HCT116 (cell line): ENCODE data around the gene RPS13. TPM values are rescaled to one million over a fixed set of nuclear protein-coding genes. Genes with fewer than 3 reads are reported as not detected.

ENCODE experiments used
- ATAC-seq: fragments of 200-7000 bp; cut with Tn5 transposase; 2 replicates; pipeline ENCODE4 v1.9.1; 2020; ENCODE audit warnings: mild to moderate bottlenecking, moderate library complexity
- BruUV-seq: library from RNA; stranded (reverse); fragments of 400-500 nt; replicated peaks from 2 replicates; lab custom pipeline; 2021; lab: Mats Ljungman, UMichigan
- CTCF ChIA-PET: fragments of 300-600 bp; sonication (Branson Sonifier 250); formaldehyde crosslinking; loops from one replicate; lab custom pipeline; 2021; ENCODE audit warnings: antibody characterized with exemption; lab: Charles Lee
- POLR2A ChIA-PET: fragments of 300-600, 350-600 bp; sonication (Branson Sonifier 250); formaldehyde crosslinking; loops from one replicate; lab custom pipeline; 2021; ENCODE audit warnings: antibody characterized with exemption; lab: Charles Lee
- RAD21 ChIA-PET, 2 experiments: fragments of 300-600 bp; sonication (Branson Sonifier 250); formaldehyde crosslinking; loops; one replicate each; lab custom pipeline; 2023; ENCODE audit warnings: low total read pairs in 2 of 2; ENCODE audit not compliant: uncharacterized antibody in 2 of 2, unreplicated experiment in 2 of 2, low non-redundant PET in 1 of 2; lab: Charles Lee
- DNase-seq: peaks from one replicate; pipeline ENCODE4 v3.0.0-alpha.2; 2010; ENCODE audit warnings: low read depth, low spot score
- H2AFZ ChIP-seq: fragments of 200-600 bp; shearing (Covaris generic), sonication (generic); 2 replicates; pipeline ENCODE4 v1.6.1; 2017; ENCODE audit warnings: low read depth, mixed run types, mixed read lengths, antibody characterized with exemption, low read length; ENCODE audit not compliant: poor library complexity, severe bottlenecking
- H3K27ac ChIP-seq: 2 replicates; pipeline ENCODE4 v1.5.1; 2012; ENCODE audit warnings: low read depth, low read length
- H3K27me3 ChIP-seq: fragments of 200-600 bp; sonication (generic); 2 replicates; pipeline ENCODE4 v1.6.1; 2016; ENCODE audit warnings: mixed run types, low read length, mixed read lengths; ENCODE audit not compliant: insufficient read depth
- H3K36me3 ChIP-seq, 2 experiments: fragments of 200-500 bp in 1 of 2; fragments of 200-600 bp in 1 of 2; sonication (Bioruptor generic) in 1 of 2; sonication (generic) in 1 of 2; 2 replicates each; pipeline versions ENCODE4 v1.5.1 to v1.6.1; 2014 to 2016; ENCODE audit warnings: low read length in 2 of 2, inconsistent platforms in 1 of 2, mixed read lengths in 1 of 2, mixed run types in 1 of 2; ENCODE audit not compliant: insufficient read depth in 2 of 2, control insufficient read depth in 1 of 2
- H3K4me1 ChIP-seq, 2 experiments: fragments of 200-600 bp in 1 of 2; sonication (generic) in 1 of 2; 2 replicates each; pipeline versions ENCODE4 v1.5.1 to v1.6.1; 2012 to 2017; ENCODE audit warnings: low read length in 2 of 2, inconsistent platforms in 1 of 2, mild to moderate bottlenecking in 1 of 2, mixed read lengths in 1 of 2, mixed run types in 1 of 2, moderate library complexity in 1 of 2; ENCODE audit not compliant: insufficient read depth in 2 of 2, control insufficient read depth in 1 of 2
- H3K4me2 ChIP-seq: fragments of 200-600 bp; sonication (generic); 2 replicates; pipeline ENCODE4 v1.6.1; 2017; ENCODE audit warnings: mixed run types, low read length, mixed read lengths
- H3K4me3 ChIP-seq, 2 experiments: fragments of 200-600 bp in 1 of 2; sonication (generic) in 1 of 2; replicated peaks in 1 of 2; 2 replicates each; pipeline ENCODE4 v1.5.1; 2011 to 2016; ENCODE audit warnings: low read length in 2 of 2, control low read depth in 1 of 2, low read depth in 1 of 2, mild to moderate bottlenecking in 1 of 2, mixed read lengths in 1 of 2, mixed run types in 1 of 2
- H3K79me2 ChIP-seq: fragments of 200-600 bp; sonication (generic); 2 replicates; pipeline ENCODE4 v1.6.1; 2017; ENCODE audit warnings: mild to moderate bottlenecking, mixed run types, low read length, moderate library complexity, mixed read lengths; ENCODE audit not compliant: insufficient read depth
- H3K9ac ChIP-seq: fragments of 200-600 bp; sonication (generic); 2 replicates; pipeline ENCODE4 v1.6.1; 2016; ENCODE audit warnings: low read length, mixed read lengths
- H3K9me2 ChIP-seq: fragments of 200-600 bp; sonication (generic), shearing (Covaris generic); 2 replicates; pipeline ENCODE4 v1.6.1; 2017; ENCODE audit warnings: mixed run types, mild to moderate bottlenecking, moderate library complexity; ENCODE audit not compliant: insufficient read depth
- H3K9me3 ChIP-seq, 2 experiments: fragments of 200-500 bp in 1 of 2; fragments of 200-600 bp in 1 of 2; sonication (Bioruptor generic) in 1 of 2; sonication (generic) in 1 of 2; 2 replicates each; pipeline ENCODE4 v1.6.1; 2014 to 2017; ENCODE audit warnings: low read length in 2 of 2, mixed read lengths in 2 of 2, inconsistent platforms in 1 of 2, low read depth in 1 of 2, mild to moderate bottlenecking in 1 of 2, mixed run types in 1 of 2, moderate library complexity in 1 of 2; ENCODE audit not compliant: control insufficient read depth in 1 of 2, insufficient read depth in 1 of 2
- H4K20me1 ChIP-seq: fragments of 200-600 bp; sonication (generic), shearing (Covaris generic); 2 replicates; pipeline ENCODE4 v1.6.1; 2017; ENCODE audit warnings: mixed run types, mild to moderate bottlenecking, moderate library complexity; ENCODE audit not compliant: insufficient read depth
- CBX3 ChIP-seq: IDR thresholded peaks from 2 replicates; pipeline ENCODE4 v1.6.1; 2012; ENCODE audit warnings: low read depth
- CEBPB ChIP-seq: IDR thresholded peaks from 2 replicates; pipeline ENCODE4 v1.6.1; 2012; ENCODE audit warnings: low read depth
- EGR1 ChIP-seq: IDR thresholded peaks from 2 replicates; pipeline ENCODE4 v1.6.1; 2012; ENCODE audit warnings: low read depth
- ELF1 ChIP-seq: IDR thresholded peaks from 2 replicates; pipeline ENCODE4 v1.6.1; 2012; ENCODE audit warnings: low read depth, borderline replicate concordance
- EZH2 ChIP-seq: fragments of 200-600 bp; sonication (generic); IDR thresholded peaks from 2 replicates; pipeline ENCODE4 v1.6.1; 2017; ENCODE audit warnings: antibody characterized with exemption, mixed run types
- EZH2phosphoT487 ChIP-seq: fragments of 200-600 bp; IDR thresholded peaks from 2 replicates; pipeline ENCODE4 v1.6.1; 2018; ENCODE audit warnings: antibody characterized with exemption, borderline replicate concordance
- FOSL1 ChIP-seq: IDR thresholded peaks from 2 replicates; pipeline ENCODE4 v1.6.1; 2012; ENCODE audit warnings: low read depth
- POLR2A ChIP-seq: IDR thresholded peaks from 2 replicates; pipeline ENCODE4 v1.7.0; 2011; ENCODE audit warnings: borderline replicate concordance; ENCODE audit not compliant: insufficient read depth, insufficient read length; ENCODE audit errors: extremely low read depth
- POLR2AphosphoS5 ChIP-seq: IDR thresholded peaks from 2 replicates; pipeline ENCODE4 v1.6.1; 2011; ENCODE audit warnings: mild to moderate bottlenecking, low read depth, low read length, moderate library complexity
- RAD21 ChIP-seq: IDR thresholded peaks from 2 replicates; pipeline ENCODE4 v1.6.1; 2012; ENCODE audit warnings: low read depth, mild to moderate bottlenecking
- SIN3A ChIP-seq: IDR thresholded peaks from 2 replicates; pipeline ENCODE4 v1.6.1; 2012; ENCODE audit warnings: low read depth
- SP1 ChIP-seq: IDR thresholded peaks from 2 replicates; pipeline ENCODE4 v1.6.1; 2012; ENCODE audit warnings: low read depth
- SRF ChIP-seq: IDR thresholded peaks from 2 replicates; pipeline ENCODE4 v1.6.1; 2012; ENCODE audit warnings: low read depth
- YY1 ChIP-seq: IDR thresholded peaks from 2 replicates; pipeline ENCODE4 v1.6.1; 2011; ENCODE audit warnings: low read length, low read depth, moderate library complexity, mild to moderate bottlenecking; ENCODE audit not compliant: insufficient replicate concordance; ENCODE audit errors: extremely low read depth
- ZBTB33 ChIP-seq: IDR thresholded peaks from 2 replicates; pipeline ENCODE4 v1.6.1; 2011; ENCODE audit warnings: mild to moderate bottlenecking, low read length, moderate library complexity; ENCODE audit not compliant: insufficient replicate concordance; ENCODE audit errors: extremely low read depth
- ZNF274 ChIP-seq: fragments of 200-500 bp; sonication (Bioruptor generic); IDR thresholded peaks from 2 replicates; pipeline ENCODE4 v1.6.1; 2014; ENCODE audit warnings: mild to moderate bottlenecking, low read depth, low read length, inconsistent platforms
- intact Hi-C: fragments of 100-400 bp; cut with micrococcal nuclease; formaldehyde crosslinking; loops from 2 replicates; pipeline ENCODE4 v1.10.0; 2022
- total RNA-seq: library from RNA; stranded (reverse); gene quantifications from one replicate; pipeline ENCODE4 v1.2.1, GENCODE V29; 2021; ENCODE audit not compliant: unreplicated experiment
- TF ChIP-seq, protein P1 (sequence below), 3 experiments: fragments of 200-600 bp in 1 of 3; sonication (generic) in 1 of 3; IDR thresholded peaks in 2 of 3; conservative IDR thresholded peaks in 1 of 3; 2 replicates each; pipeline ENCODE4 v1.5.1; 2012 to 2017; ENCODE audit warnings: low read depth in 2 of 3, low read length in 2 of 3, antibody characterized with exemption in 1 of 3, borderline replicate concordance in 1 of 3, control low read depth in 1 of 3, mild to moderate bottlenecking in 1 of 3, mixed read lengths in 1 of 3, mixed run types in 1 of 3, moderate library complexity in 1 of 3; ENCODE audit not compliant: insufficient read depth in 1 of 3
- TF ChIP-seq, protein P2 (sequence below): IDR thresholded peaks from 2 replicates; pipeline ENCODE4 v1.6.1; 2012; ENCODE audit warnings: low read depth
- TF ChIP-seq, protein P3 (sequence below): IDR thresholded peaks from 2 replicates; pipeline ENCODE4 v1.6.1; 2012

Gene RPS13
- total RNA-seq, 1 experiment from 2014 or later: 1,312 TPM

GRCh38 chr11:17117262-17117661 lies 39.8 kb upstream of the RPS13 start:
- no TSS peak for BruUV-seq
- H3K9me2 ChIP-seq: no peaks in the 10 kb centered on the region
- no peak overlapping the region for H2AFZ ChIP-seq
- H3K79me2 ChIP-seq: no peaks in the 10 kb centered on the region
- no peak overlapping the region for H3K9ac ChIP-seq
- H3K4me1 ChIP-seq: no peaks in the 10 kb centered on the region
- peaks cover 3 to 19% of the 10 kb centered on the region in 2 experiments; a peak in 3 of 4 replicates for H3K36me3 ChIP-seq
- H3K9me3 ChIP-seq: no peaks in the 10 kb centered on the region
- H3K27ac ChIP-seq: no peak overlapping the region
- H3K4me2 ChIP-seq: no peak overlapping the region
- ChIA-PET CTCF (no interaction called here), RAD21 (no interaction called here), POLR2A (no interaction called here)
- DNase-seq: no peak
- no peak for ATAC-seq
- intact Hi-C loops: no loop called here
- H4K20me1 ChIP-seq: no peaks in the 10 kb centered on the region
- H3K4me3 ChIP-seq: no peak overlapping the region
- TF ChIP-seq SIN3A (no peak), ELF1 (no peak), ZNF274 (no peak), SP1 (no peak), RAD21 (no peak), CBX3 (no peak), EZH2 (no peak), EZH2phosphoT487 (no peak), ZBTB33 (no peak), SRF (no peak), YY1 (no peak), POLR2AphosphoS5 (no peak), POLR2A (no peak), CEBPB (no peak), EGR1 (no peak), FOSL1 (no peak)
- TF ChIP-seq, protein P1, sequence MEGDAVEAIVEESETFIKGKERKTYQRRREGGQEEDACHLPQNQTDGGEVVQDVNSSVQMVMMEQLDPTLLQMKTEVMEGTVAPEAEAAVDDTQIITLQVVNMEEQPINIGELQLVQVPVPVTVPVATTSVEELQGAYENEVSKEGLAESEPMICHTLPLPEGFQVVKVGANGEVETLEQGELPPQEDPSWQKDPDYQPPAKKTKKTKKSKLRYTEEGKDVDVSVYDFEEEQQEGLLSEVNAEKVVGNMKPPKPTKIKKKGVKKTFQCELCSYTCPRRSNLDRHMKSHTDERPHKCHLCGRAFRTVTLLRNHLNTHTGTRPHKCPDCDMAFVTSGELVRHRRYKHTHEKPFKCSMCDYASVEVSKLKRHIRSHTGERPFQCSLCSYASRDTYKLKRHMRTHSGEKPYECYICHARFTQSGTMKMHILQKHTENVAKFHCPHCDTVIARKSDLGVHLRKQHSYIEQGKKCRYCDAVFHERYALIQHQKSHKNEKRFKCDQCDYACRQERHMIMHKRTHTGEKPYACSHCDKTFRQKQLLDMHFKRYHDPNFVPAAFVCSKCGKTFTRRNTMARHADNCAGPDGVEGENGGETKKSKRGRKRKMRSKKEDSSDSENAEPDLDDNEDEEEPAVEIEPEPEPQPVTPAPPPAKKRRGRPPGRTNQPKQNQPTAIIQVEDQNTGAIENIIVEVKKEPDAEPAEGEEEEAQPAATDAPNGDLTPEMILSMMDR (IDR thresholded peaks at IDR 0.05 in 2 of 3, conservative IDR thresholded peaks at IDR 0.05 in 1 of 3; ENCODE audit: borderline replicate concordance in 1 of 3, insufficient read depth in 1 of 3, low read depth in 2 of 3, low read length in 2 of 3): no peak
- TF ChIP-seq, protein P2, sequence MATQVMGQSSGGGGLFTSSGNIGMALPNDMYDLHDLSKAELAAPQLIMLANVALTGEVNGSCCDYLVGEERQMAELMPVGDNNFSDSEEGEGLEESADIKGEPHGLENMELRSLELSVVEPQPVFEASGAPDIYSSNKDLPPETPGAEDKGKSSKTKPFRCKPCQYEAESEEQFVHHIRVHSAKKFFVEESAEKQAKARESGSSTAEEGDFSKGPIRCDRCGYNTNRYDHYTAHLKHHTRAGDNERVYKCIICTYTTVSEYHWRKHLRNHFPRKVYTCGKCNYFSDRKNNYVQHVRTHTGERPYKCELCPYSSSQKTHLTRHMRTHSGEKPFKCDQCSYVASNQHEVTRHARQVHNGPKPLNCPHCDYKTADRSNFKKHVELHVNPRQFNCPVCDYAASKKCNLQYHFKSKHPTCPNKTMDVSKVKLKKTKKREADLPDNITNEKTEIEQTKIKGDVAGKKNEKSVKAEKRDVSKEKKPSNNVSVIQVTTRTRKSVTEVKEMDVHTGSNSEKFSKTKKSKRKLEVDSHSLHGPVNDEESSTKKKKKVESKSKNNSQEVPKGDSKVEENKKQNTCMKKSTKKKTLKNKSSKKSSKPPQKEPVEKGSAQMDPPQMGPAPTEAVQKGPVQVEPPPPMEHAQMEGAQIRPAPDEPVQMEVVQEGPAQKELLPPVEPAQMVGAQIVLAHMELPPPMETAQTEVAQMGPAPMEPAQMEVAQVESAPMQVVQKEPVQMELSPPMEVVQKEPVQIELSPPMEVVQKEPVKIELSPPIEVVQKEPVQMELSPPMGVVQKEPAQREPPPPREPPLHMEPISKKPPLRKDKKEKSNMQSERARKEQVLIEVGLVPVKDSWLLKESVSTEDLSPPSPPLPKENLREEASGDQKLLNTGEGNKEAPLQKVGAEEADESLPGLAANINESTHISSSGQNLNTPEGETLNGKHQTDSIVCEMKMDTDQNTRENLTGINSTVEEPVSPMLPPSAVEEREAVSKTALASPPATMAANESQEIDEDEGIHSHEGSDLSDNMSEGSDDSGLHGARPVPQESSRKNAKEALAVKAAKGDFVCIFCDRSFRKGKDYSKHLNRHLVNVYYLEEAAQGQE: no peak
- TF ChIP-seq, protein P3, sequence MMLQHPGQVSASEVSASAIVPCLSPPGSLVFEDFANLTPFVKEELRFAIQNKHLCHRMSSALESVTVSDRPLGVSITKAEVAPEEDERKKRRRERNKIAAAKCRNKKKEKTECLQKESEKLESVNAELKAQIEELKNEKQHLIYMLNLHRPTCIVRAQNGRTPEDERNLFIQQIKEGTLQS: no peak
- no peaks in the 10 kb centered on the region for H3K27me3 ChIP-seq
